HG03520 (cell line): ENCODE data around the gene TNIP2.

Experiments
- ATAC-seq: cut with Tn5 transposase; IDR thresholded peaks from one replicate; pipeline ENCODE4 v1.9.1; 2021; ENCODE audit warnings: mild to moderate bottlenecking, moderate library complexity; ENCODE audit not compliant: unreplicated experiment

The TNIP2 gene, protein sequence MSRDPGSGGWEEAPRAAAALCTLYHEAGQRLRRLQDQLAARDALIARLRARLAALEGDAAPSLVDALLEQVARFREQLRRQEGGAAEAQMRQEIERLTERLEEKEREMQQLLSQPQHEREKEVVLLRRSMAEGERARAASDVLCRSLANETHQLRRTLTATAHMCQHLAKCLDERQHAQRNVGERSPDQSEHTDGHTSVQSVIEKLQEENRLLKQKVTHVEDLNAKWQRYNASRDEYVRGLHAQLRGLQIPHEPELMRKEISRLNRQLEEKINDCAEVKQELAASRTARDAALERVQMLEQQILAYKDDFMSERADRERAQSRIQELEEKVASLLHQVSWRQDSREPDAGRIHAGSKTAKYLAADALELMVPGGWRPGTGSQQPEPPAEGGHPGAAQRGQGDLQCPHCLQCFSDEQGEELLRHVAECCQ

DNA sequence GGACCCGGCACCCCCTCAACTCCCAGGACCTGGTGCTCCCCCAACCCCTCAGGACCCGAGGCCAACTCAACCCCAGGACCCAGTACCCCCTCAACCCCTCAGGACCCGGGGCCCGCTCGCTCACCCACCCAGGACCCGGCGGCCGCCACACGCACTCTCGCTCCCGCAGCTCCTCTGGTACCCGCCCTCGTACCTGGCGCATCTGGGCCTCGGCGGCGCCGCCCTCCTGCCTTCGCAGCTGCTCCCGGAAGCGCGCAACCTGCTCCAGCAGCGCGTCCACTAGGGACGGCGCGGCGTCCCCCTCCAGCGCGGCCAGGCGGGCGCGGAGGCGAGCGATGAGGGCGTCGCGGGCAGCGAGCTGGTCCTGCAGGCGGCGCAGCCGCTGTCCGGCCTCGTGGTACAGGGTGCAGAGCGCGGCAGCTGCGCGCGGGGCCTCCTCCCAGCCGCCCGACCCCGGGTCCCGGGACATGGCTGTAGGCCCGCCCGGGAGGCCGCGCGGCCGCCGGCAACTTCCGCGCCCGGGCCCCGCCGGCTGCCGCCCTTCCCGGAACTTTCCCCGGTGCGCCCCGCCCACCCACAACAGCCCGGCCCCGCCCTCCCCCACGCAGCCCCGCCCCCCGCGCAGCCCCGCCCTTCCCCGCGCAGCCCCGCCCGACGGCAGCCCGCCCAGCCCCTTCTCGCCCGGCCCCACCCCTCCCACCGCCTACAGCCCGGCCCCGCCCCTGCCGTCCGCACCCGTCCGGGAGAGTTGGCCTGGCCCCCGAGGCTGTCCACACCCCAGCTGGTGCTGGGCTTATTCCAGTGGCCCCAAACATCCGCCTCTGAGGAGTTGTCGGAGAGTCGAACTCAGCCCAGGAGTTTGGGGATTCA is at the start of gene TNIP2:
Gene TNIP2 (minus strand): TSS at position 516 of the 870 bp plus-strand sequence. CDS start 47 bp downstream, at position 469.
- ATAC-seq: peak; percentile 52

DNA sequence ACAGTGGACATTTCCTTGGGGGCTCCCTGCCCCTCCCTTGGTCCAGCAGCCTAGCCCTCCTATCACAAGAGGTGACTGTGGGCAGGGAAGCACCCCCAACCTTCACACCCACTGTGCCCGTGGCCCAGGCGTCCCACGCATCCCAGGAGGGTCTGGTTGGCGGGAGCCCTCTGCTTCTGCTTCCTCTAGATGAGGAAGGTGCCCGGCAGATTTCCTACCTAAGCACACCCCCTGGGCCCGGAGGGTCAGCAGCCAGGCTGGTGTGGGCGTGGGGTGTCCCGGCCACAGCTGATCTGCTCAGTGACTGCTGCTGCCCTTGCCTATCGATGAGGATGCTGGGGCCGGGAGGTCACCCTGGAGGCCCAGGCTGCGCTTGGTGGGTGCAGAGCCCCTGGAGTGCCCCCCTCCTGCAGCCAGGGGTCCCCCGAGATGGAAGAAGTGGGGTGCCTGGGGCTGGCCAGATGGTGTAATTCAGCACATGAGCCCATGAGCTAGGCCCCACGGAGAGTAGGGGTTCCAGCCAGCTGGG is 48.9 kb upstream of the TNIP2 start:
- no peak for ATAC-seq

DNA sequence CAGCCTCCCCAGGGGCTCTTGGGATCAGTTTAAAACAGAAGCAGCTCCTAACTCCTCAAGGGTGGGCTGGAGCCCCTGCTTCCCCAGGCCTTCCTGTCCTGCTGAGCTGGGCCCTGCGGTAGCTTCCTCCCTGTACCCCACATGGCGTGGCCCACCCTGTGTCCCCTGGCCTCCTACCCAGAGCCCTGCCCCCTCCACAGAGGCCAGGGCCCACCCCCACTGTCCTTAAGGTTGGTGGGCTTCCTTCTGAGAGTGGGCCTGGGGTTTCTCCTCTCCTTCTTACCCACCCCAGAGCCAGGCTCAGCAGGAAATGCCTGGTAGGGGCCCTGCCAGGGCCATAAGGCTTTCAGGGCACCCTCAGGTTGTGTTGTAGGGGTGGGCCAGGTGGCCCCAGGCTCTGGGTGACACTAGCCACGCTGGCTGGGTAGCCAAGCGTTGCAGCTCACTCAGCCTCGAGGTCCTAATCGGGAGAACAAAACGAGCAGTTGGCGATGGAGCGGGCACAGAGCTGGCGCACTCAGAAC is 48.4 kb upstream of the TNIP2 start:
- no peak for ATAC-seq

DNA sequence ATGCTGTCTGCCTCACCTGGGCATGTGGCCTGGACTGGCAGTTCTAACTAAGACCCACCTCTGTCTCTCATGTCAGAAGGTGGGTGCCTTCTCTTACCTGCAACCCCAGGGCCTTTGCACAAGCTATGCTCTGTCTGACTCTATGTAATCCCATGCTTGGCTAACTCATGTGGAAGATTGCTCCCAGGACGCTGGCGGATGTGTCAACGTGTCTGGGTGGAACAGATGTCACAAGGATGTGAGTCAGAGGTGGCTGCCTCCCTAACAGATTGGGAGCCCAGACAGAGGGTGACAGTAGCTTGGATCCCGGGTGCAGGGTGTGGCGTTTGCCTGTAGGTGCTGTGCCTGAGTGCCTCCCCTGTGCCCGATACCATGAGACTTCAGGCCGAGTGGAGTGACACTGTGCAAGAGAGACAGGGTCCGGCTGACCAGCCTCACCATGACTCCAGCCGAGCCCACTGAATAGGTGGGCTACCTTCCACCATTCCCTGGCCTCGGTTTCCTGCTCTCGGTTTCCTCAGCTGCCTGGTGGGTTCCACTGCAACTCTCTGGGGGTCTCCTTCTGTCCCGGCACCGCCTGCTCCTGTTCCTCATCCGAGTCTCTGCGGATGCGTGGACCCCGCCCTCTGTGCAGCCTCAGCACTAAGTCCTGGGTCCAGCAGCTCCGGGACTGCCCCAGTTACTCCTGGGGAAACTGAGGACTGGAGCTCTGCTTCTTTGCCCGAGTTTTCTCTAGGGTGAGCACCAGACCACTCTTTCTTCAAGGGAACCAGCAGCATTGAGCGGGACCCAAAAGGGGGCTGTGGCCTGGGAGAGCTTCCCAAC is 47.7 kb upstream of the TNIP2 start:
- no peak for ATAC-seq

DNA sequence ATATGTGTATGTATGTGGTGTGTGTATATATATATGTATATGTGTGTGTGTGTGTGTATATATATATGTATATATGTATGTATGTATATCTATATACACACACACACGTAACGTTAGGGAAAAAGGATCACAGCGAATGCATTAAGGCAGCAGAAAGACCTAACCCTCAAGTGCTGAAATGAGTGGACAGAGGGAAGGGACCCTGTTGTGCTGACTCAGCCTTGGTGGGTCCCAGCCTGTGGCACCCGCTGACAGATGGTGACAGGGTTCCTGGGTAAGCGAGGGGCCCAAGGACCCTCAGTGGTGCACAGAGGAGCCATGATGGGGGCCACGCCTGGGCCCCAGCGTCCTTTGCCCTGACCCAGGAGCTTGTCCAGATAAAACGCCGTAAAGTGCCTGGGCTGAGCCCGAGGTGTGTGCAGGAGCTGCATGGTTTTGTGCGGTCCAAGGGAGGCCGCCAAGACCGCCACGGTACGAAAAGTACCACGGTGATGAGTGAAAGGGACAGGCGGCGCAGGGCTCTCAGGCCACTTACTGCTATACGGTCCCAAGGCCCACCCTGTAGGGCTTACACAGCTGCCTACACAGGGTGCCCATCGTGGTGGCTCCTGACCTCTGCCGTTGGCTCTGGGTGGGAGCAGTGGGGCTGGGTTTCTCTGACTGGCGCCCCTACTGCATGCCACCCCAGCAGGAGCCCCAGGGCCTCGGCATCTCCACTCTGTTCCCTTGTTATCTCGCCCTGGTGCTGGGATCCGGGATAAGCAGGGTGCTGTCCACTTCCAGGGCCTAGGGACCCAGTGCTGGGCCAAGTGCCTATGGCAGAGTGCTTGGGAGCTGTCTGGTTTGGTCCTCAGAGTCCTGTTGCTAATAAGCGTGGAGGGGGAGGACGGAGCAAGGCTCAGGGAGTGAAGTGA is 46.7 kb upstream of the TNIP2 start:
- ATAC-seq: no peak

DNA sequence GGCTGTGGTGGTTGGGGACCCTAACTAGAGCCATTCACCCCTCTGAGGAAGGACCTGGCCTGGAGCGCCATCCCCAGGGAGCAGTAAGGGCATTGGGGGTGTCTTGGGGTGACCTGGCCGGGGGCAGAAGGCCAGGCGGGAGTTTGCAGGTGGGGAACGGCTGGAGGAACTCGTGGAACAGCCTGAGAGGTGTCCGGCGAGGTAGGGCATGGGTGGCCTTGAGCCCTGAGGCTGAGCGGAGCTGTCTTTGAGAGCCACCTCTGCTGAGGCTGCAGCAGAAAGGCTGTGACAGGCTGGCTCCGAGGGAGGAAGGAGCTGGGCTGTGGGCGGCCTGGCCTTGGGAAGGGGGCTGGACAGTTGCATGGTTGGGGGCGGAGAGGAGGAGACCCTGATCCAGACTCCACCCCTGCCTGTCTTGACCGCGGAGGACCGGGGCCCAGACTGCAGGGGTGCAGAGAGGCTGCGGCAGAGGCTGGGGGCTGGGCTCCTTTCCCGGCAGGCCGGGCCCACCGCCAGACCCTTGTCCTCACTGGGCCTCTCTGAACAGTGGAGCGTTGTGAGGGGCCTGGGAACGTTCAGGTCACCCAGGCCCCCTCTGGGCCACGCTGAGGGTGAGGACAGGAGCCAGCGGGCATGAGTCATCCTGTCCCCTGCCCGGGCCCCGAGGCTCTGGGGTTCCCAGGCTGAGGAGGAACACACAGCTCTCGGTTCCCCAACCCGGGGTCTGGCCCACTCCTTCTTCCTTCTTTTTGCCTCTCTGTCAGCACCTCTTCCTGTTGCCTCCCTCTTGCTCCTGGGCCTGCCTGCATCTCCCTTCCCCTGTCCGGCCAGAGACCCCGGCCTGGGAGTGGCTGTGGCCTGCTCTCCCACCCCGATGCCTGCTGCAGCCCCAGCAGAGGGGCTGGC is 44.8 kb upstream of the TNIP2 start:
- ATAC-seq: no peak

DNA sequence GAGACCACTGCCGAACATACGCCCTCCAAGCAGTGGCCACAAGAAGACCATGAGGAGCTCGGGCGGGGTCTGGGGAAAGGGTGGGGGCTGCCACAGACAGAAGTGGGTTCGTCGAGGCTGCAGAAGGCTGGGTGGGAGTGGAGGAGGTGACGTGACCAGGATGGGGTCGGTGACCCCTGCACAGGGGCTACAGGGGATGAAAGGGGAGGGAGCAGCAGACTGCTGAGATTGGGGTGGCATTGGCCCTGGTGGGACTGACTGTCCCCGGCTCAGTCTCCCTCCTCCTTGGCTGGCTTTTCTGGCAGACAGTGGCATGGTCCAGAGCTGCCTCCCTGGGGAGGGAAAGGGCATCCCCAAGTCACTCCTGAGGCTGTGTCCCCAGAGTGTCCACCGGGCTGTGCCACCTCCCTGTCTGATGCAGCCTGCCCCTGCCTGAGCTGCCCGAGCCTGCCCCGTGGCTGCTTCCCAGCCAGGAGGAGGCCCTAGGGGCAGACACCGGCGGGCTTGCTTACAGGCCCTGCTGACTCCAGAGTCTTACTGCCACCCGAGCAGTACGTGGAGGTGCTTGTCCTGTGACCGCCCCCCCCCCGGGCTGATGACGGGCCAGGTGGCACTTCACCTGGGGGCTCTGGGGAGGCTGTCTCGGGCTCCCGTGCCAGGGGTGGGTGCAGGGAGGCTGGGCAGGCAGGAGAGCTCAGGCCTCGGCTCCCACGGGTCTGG is 44.0 kb upstream of the TNIP2 start:
- ATAC-seq: no peak

DNA sequence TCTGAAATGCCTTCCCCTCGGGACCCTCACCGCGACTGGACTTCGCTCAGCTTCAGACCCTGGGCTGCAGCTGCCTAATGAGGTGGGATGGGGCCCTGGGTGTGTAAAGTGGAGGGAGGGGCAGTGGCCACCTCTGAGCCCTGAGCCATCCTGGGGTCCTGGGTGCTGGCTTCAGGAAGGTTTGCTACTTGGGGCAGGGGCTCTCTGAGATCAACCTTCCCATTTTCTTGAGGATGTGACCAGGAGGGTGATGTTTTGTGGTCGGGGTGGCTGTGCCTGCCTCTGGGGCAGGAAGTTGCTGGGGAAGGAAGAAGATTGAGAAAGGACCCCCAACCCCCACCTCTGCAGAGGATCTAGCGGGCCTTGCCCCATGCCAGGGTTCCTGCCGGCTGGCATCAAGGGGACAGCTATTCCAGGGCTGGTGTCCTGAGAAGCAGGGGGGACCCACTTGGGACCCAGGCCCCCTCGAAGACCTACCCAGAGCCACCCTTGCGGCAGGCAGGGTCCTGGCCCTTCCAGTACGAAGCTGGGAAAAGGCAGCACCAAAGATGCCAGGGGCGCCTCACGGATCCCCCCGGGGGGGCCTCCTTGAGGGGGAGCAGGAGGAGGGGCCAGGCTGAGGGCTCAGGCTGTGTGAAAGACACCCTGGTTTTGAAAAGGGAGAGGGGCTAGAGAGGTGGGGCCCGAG is 43.2 kb upstream of the TNIP2 start:
- ATAC-seq: no peak

DNA sequence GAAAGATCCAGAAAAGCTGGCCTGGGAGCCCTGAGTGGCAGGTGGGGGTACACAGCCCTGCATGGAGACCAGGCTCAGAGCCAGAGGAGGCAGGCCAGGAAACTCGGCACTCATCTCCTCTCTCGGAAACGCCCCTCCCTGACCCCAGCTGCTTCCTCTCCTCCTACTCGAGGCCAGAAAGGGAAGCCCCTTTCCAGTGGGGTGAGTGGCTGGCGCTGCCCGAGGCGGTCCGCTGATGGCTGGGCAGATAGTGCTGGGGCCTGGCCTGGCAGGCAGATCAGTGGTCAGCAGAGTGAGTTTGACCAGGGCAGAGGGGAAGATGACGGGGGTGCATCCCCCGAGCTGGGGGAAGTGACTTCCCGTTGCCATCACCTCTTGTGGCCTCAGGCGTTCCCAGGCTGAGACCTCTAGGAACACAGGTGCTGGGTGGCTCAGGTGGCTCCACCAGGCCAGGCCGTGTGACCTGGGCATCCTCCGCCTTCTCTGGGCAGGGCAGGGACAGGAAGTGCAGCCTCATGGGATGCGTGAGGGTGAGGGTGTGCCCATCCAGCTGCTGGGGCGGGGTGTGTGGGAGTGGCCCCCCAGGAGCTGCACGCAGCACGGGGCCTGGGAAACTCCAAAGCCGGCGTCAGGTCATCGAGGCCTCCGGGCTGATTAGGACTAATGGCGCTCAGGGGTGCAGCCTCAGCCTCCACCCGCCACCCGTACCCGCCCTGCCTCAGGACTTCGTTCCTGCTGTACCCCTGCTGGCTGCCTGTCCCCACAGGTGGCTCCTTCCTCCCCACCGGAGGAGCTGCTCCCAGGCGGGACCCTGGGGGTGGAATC is 42.5 kb upstream of the TNIP2 start:
- ATAC-seq: no peak

DNA sequence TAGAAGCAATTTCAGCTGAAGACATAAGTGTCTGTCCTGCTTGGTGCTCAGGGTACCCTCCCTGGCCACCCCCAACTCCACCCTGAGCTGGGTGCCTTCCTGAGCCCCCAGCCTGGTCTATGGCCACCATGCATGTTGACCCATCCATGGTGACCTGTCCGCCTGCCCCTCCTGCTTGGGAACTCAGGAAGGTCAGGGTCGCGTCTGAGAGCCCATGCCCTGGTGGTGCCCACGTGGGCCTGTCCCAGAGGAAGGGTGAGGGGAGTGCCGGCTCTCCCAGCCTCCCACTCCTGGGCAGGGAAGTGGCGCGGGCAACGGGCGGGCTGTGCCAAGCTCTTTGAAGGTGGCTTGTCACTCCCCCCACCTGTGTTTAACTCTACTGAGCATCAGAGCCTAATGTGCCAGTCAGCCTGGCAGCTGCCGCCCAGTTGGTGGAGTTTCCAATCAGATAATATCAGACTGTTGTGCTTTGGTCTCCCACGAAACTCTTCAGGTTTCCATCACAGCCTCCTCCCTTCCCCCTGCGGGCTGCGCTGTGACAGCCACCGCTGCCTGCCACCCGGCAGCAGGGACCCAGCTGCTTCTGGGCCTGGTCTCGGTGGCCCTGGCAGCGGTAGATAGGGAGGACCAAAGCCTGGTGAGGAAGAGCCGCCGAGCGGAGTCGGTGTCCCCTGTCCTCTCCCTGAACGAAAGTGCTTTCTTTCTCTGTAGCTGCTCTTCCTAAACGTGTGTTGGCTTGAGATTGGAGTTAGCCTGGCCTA is 41.6 kb upstream of the TNIP2 start:
- ATAC-seq: no peak

DNA sequence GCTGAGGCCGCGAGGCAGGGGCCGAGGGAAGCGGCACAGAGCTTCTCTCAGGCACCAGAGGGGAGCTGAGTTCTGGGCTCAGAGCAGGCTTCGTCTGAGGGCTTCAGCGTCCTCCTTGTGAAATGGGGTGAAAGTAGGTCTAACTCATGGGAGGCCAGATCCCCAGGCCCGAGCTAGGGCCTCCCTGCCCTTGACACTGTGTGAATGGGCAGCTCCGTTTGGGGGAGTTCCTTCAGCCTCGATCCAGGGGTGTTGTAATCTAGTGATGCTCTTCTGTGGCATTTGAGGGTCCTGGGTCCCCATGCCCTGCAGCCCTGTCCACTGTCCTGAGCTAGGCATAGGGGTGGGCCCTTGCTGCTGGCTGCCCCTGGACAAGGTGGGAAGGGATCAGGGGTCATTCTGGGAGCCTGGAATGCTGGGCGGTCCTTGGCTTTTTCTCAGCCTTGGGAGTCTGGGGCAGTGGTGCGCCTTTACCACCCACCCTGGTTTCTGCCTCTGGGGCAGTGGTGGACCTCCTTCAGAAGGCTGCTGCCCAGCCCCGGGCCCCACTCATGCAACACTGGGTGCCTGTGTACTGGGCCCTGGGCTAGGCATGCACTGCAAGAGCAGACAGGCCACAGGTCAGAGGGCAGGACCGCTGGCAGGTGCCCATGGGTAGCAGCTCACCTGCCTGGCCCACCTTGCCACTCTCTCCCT is 40.9 kb upstream of the TNIP2 start:
- ATAC-seq: no peak

DNA sequence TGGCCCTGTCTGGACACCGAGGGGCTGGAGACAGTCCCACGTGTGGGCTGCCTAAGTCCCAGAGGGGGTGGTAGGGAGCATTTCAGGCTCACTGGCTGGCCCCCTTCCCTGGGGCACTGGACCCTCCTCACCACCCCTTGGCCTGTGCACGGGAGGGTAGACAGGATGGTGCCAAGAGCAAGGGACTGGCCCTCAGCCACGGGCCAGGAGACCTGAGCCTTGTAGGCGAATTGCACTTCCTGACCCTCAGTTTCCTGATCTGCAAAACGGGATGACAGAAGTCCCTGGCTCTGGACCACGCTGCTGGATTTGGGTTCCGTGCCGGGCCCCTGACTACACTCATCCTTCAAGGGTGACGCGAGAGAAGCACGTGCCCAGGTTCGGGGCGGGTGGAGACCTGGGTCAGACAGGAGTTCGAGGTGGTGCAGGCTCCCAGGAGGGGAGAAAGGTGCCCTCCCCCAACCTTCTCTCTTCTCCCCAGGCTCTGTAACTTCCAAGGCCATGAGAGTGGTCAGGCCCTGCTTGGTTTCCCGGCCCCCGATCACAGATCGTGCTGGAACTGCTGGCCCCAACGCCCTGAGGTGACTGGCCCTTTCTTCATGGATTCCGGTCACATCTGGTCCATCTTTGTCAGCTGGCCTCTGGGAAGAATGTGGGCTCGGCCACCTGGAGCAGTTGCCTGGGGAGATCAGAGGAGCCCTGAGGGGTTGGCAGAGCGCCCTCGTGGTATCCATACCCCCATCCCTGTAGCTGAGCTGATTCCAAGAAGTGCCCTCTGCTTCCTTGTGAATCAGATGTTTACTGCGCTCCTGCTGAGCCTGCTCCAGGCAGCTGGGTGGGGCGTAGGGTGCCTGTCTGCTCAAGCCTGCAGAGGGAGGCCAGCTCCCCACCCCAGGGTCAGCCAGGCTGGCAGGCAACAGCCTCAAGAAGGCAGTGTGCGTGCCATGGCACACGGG is 40.0 kb upstream of the TNIP2 start:
- ATAC-seq: no peak

DNA sequence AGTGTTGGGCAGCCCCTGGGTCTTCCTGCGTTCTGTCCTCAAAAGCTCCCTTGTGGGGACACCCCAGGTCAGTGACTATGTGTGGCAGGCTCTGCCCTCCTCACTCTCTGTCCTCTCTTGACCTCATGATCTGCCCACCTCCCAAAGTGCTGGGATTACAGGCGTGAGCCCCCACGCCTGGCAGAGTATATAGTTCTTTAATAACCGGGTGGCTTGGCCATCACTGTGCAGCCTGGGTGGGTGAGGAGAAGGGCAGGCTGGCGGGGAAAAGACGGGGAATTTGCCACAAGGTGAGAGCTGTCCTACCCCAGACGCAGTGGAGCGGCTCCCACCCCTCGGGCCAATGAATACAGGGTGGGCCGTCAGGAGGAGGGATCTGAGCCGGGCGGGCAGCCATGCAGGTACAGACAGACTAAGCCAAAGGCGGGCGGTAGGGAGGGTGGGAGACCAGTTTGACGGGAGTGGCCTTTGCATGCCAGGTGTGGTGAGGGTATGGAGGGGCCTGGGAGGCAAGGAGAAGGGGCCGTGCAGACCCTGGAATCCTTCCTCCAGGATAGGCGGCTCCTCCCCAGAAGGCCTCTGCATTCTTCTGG is 39.3 kb upstream of the TNIP2 start:
- ATAC-seq: no peak
